Psoas muscle (tissue), 8 donors: ENCODE data around the gene C2orf49. TPM values are rescaled to one million over a fixed set of nuclear protein-coding genes. Genes with fewer than 3 reads are reported as not detected.

ENCODE experiments used
- ATAC-seq, 4 donors: fragments of 200-7000 bp; cut with Tn5 transposase; one replicate each; pipeline ENCODE4 v1.9.1; 2020; ENCODE audit warnings: moderate library complexity in 3 of 4, mild to moderate bottlenecking in 2 of 4
- DNase-seq, 2 donors: peaks; one replicate each; pipeline ENCODE4 v3.0.0-alpha.2; 2020
- H3K27ac ChIP-seq: fragments of 200-600 bp; one replicate; pipeline ENCODE4 v1.8.0; 2022
- H3K27me3 ChIP-seq, 3 donors: fragments of 200-600 bp in 1 of 3; one replicate each; pipeline versions ENCODE4 v1.6.1 to v1.8.0; 2013 to 2022; ENCODE audit warnings: low read length in 2 of 3, mild to moderate bottlenecking in 2 of 3, moderate library complexity in 1 of 3; ENCODE audit not compliant: insufficient read depth in 3 of 3
- H3K36me3 ChIP-seq, 2 donors: fragments of 200-600 bp in 1 of 2; one replicate each; pipeline versions ENCODE4 v1.6.1 to v1.8.0; 2013 to 2022; ENCODE audit warnings: low read depth in 1 of 2, mild to moderate bottlenecking in 1 of 2, moderate library complexity in 1 of 2; ENCODE audit not compliant: insufficient read depth in 1 of 2
- H3K4me1 ChIP-seq: fragments of 200-600 bp; one replicate; pipeline ENCODE4 v1.8.0; 2022
- H3K4me3 ChIP-seq: fragments of 200-600 bp; one replicate; pipeline ENCODE4 v1.8.0; 2022; ENCODE audit warnings: mild to moderate bottlenecking
- H3K9me3 ChIP-seq: fragments of 200-600 bp; one replicate; pipeline ENCODE4 v1.8.0; 2022
- WGBS, 3 donors: extraction: QIAGEN DNeasy Blood & Tissue Kit; methylation state at CpG; one replicate each; pipeline versions ENCODE4 v1.1.6 to v1.1.7; 2013; 5-methylcytosine and 5-hydroxymethylcytosine counted together
- intact Hi-C, 2 donors: fragments of 100-400 bp; cut with DNase I; formaldehyde crosslinking; loops; one replicate each; pipeline versions ENCODE4 v1.11.0 to v1.14.2; 2022
- polyA plus RNA-seq, 3 donors: library from polyadenylated mRNA; stranded (reverse); fragments of 200-250 nt; gene quantifications; one replicate each; pipeline ENCODE4 v1.2.3, GENCODE V29; 2013
- total RNA-seq, 4 donors: library from RNA; stranded (reverse); fragmentation: NEBNext Ultra II Directional in 2 of 4; extraction: Animal tissue kit (Norgen Biotek cat#: 25700) in 2 of 4; gene quantifications; one replicate each; pipeline versions ENCODE4 v1.2.1 to v1.2.4, GENCODE V29; 2021 to 2023
- TF ChIP-seq, protein P1 (sequence below): fragments of 200-600 bp; IDR thresholded peaks from one replicate; pipeline ENCODE4 v1.8.0; 2022; ENCODE audit warnings: antibody characterized with exemption
- donor health status: healthy with polysubstance abuse.
- donor health status: DM: no; HTN: no; CAD: no; lungs with moderate emphysema.
- donor health status: Bipolar disorder and iron deficiency.
- donor health status: healthy.
- donor health status: DM: yes; HTN: yes; CAD: no.
- donor health status: DM: no; HTN: no; CAD: no.
- donor health status: DM: no; HTN: no; CAD: no.
- donor health status: DM: yes; HTN: yes; CAD: no.

Gene C2orf49
- total and polyA plus RNA-seq, 7 donors: 13.2 to 24.6 (median 15.0) TPM

DNA sequence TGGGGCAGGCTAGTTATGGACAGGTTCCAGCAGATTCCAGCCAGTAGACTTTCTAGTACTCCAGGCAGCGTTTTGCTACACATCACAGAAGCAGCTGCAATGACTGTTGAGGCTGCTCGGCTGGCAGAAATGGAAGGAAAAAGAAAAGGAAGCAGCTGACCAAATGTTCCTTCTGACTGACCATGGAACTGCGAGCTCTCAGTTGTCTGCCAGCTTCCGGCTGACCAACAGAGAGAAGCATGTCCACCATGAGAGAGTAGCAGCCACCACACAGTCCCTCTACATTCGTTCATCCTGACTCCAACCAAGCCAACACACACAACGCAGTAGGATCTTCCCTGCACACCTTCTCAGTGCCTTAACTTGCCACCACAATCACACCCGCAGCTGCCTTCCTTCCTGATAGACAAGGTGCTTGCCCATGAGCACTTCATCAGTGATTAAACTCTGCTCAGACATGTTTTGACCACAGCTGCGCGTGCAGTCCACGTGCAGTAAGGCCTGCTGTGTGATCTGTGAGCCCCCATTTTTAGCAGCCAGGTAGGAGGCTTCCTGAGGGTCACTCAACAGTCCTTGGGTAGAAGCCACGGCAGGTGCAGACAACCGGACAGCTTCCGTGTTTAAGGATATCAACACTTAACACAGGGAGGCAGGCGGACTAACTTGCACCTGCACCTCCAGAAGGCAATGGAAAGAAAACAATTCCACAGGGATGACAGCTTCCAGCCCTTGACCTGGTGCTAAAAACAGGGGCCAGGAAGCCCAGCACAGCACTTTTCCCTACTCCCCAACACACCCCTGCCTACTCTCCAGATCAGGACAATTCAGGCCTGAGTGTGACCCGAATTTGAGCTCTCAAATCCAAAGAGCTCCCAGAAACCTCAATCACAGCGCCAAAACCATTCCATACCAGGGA is 8.8 kb upstream of the C2orf49 start:
- H3K9me3 ChIP-seq: no peaks in the 10 kb centered on the region
- peak overlapping the region; percentile 71 for H3K4me3 ChIP-seq
- TF ChIP-seq, protein P1, sequence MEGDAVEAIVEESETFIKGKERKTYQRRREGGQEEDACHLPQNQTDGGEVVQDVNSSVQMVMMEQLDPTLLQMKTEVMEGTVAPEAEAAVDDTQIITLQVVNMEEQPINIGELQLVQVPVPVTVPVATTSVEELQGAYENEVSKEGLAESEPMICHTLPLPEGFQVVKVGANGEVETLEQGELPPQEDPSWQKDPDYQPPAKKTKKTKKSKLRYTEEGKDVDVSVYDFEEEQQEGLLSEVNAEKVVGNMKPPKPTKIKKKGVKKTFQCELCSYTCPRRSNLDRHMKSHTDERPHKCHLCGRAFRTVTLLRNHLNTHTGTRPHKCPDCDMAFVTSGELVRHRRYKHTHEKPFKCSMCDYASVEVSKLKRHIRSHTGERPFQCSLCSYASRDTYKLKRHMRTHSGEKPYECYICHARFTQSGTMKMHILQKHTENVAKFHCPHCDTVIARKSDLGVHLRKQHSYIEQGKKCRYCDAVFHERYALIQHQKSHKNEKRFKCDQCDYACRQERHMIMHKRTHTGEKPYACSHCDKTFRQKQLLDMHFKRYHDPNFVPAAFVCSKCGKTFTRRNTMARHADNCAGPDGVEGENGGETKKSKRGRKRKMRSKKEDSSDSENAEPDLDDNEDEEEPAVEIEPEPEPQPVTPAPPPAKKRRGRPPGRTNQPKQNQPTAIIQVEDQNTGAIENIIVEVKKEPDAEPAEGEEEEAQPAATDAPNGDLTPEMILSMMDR: no peak
- intact Hi-C loops: no loop called here
- WGBS, 3 donors: 14 to 21% (median 20%) methylated on average over 16 of the region's 16 CpGs
- H3K27ac ChIP-seq: peak overlapping the region; percentile 87
- ATAC-seq (peak; percentile 46 to 70 (median 50)), DNase-seq (peak in 1 of 2 donors; percentile 61)
- H3K27me3 ChIP-seq: no peaks in the 10 kb centered on the region
- no peaks in the 10 kb centered on the region for H3K36me3 ChIP-seq
- peaks cover 27% of the 10 kb centered on the region for H3K4me1 ChIP-seq

DNA sequence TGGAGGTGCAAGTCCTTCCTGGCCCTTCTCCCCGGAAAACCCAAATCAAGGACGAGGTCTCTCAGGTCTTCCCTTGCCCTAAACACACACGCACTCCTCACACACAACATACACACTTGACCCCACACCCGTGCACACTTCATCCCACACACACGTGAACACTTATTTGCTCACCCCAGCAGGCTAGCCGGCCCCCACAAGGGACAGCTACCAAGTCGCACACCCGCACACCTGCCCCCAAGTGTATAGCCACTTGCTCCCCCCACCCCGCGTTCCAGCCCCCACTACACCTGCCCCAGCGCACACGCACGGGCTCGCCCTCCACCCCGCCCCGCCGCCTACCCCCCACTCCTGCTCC is 8.2 kb upstream of the C2orf49 start:
- intact Hi-C loops: no loop called here
- H3K4me3 ChIP-seq: peak overlapping the region; percentile 71
- H3K4me1 ChIP-seq: peaks cover 27% of the 10 kb centered on the region
- peak; percentile 26 to 47 (median 36) for ATAC-seq
- peak overlapping the region; percentile 87 for H3K27ac ChIP-seq
- no peaks in the 10 kb centered on the region for H3K9me3 ChIP-seq
- TF ChIP-seq, protein P1: no peak
- peak; percentile 24 to 59 for DNase-seq
- WGBS, 3 donors: 1 to 3% (median 1%) methylated on average over 10 to 17 of the region's 17 CpGs
- H3K36me3 ChIP-seq: peaks cover 0 to 3% of the 10 kb centered on the region in 2 donors
- no peaks in the 10 kb centered on the region for H3K27me3 ChIP-seq

DNA sequence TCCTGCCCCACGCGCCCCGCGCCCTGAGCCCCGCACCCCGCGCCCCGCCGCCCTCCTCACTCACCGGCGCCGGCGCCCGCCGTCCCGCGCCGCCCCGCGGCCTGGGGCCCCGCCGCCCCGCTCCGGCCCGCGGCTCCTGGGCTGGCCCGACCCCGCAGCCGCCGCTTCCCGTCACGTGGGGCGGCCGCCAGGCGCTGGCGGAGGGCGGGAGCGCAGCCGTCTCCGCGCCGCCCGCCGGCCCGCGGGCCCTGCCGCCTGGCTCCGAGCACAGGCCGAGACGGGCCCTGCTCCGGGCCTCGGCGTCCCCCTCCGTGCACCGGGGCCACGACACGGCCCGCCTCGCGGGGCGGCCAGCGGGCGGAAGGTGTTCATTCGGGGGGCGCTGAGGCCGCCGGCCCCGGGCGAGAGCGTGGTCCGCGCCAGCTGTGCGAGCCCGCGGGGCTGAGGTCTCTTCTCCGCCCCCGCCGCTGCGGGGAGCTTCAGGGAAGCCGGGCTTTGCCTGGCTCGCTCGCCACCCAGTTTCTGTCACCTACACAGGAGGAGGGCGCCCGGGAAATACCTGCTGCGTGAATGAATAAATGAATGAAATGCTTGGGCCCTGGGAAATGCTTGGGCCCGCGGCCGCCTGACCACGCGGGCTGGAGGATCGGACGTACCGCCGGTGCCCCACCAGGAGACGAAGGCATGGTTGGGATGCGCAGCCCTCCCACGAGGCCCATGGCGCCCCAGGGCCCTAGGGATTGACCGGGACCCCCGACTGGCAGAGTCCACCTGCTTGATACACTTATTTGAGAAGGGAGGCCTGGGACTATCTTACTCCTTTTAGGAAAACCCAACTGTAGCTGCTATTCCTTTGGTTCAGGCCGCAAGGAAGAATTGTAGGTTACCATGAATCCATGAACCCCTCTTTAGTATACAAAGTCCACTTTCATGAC is 7.5 kb upstream of the C2orf49 start, which contains the start of gene TGFBRAP1:
TGFBRAP1 (minus strand) TSS at position 175 of the 935 bp plus-strand sequence. CDS start 21,434 bp downstream, outside the sequence.
- intact Hi-C loops: no loop called here
- Histone ChIP-seq H3K4me1 (peaks cover 20% of the 10 kb centered on the region), H3K4me3 (peak within 1 kb of the TSS; percentile 74), H3K27me3 (no peaks in the 10 kb centered on the region), H3K36me3 (peaks cover 0 to 9% of the 10 kb centered on the region in 2 donors), H3K9me3 (no peaks in the 10 kb centered on the region), H3K27ac (peak within 1 kb of the TSS; percentile 90)
- peak; percentile 73 to 83 (median 78) for ATAC-seq
- DNase-seq: peak; percentile 69 to 72
- WGBS, 3 donors: 2 to 3% (median 3%) methylated on average over 48 to 101 of the region's 101 CpGs
- TF ChIP-seq, protein P1: no peak

DNA sequence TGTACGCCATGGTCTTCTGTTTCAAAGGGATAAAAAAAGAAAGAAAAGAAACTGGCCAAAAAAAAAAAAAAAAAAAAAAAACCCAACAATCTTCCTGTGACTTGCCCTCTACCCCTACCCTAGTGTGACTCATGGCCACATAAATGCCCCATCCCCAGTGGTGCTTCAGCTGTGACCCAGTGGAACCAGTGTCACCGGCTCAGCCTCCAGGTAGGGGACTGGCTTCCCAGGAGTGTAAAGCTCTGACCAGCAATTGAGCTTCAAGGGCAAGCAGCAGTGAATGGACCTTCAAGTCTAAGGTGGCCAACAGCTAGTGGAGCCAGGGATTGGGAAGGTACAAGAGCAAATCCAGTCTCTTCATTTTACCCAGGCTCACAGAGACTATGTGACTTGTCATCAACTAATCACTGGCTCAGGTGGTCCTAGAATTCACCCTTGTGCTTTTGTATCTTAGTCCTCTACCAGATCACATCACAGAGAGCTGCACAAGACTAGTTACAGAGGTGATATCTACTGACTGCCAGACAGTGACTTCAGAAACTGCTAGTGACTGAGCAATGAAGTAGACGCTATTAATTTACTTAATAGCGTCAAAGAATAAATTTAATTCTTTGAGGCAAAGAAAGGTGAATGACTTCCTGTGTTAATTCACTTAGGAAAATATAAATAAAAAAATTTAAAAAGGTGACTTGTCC is 6.5 kb upstream of the C2orf49 start:
- no peak for DNase-seq
- no peak for ATAC-seq
- H3K4me1 ChIP-seq: peaks cover 13% of the 10 kb centered on the region
- TF ChIP-seq, protein P1: no peak
- no peaks in the 10 kb centered on the region for H3K27me3 ChIP-seq
- peaks cover 0 to 9% of the 10 kb centered on the region in 2 donors for H3K36me3 ChIP-seq
- no peaks in the 10 kb centered on the region for H3K9me3 ChIP-seq
- intact Hi-C loops: no loop called here
- WGBS, 3 donors: 94 to 95% (median 95%) methylated on average over 4 of the region's 4 CpGs
- peak overlapping the region; percentile 74 for H3K4me3 ChIP-seq
- peak overlapping the region; percentile 90 for H3K27ac ChIP-seq
